ENCODE results near the gene COL2A1.

The COL2A1 gene

GRCh38 chr12:48008950-48009349 is 4.7 kb upstream of the COL2A1 start:
- Histone ChIP-seq H3K27me3 (ENCODE audit: low read depth, low read length) (peaks cover 19% of the 10 kb centered on the region), H3K27ac (ENCODE audit: low read length) (no peak overlapping the region), H3K9me3 (ENCODE audit: control insufficient read depth in 1 of 2, low read length in 2 of 2) (no peaks in the 10 kb centered on the region), H3K4me3 (ENCODE audit: low read depth in 1 of 2, low read length in 2 of 2) (no peak overlapping the region), H3K4me1 (ENCODE audit: control insufficient read depth in 1 of 2, insufficient read depth in 2 of 2, low read length in 2 of 2) (peaks cover under 1 to 11% of the 10 kb centered on the region in 2 donors), H3K36me3 (ENCODE audit: control insufficient read depth in 1 of 2, insufficient read depth in 2 of 2, low read length in 2 of 2) (no peaks in the 10 kb centered on the region)

GRCh38 chr12:48008349-48008748 is 4.1 kb upstream of the COL2A1 start:
- H3K27ac ChIP-seq (ENCODE audit: low read length): no peak overlapping the region
- H3K27me3 ChIP-seq (ENCODE audit: low read depth, low read length): peaks cover 25% of the 10 kb centered on the region
- H3K36me3 ChIP-seq (ENCODE audit: control insufficient read depth in 1 of 2, insufficient read depth in 2 of 2, low read length in 2 of 2): no peaks in the 10 kb centered on the region
- no peaks in the 10 kb centered on the region for H3K9me3 ChIP-seq (ENCODE audit: control insufficient read depth in 1 of 2, low read length in 2 of 2)
- no peak overlapping the region for H3K4me3 ChIP-seq (ENCODE audit: low read depth in 1 of 2, low read length in 2 of 2)
- H3K4me1 ChIP-seq (ENCODE audit: control insufficient read depth in 1 of 2, insufficient read depth in 2 of 2, low read length in 2 of 2): peaks cover 5 to 17% of the 10 kb centered on the region in 2 donors

GRCh38 chr12:48007206-48007605 is 2.9 kb upstream of the COL2A1 start:
- Histone ChIP-seq H3K36me3 (ENCODE audit: control insufficient read depth in 1 of 2, insufficient read depth in 2 of 2, low read length in 2 of 2) (no peaks in the 10 kb centered on the region), H3K27me3 (ENCODE audit: low read depth, low read length) (peaks cover 36% of the 10 kb centered on the region), H3K9me3 (ENCODE audit: control insufficient read depth in 1 of 2, low read length in 2 of 2) (no peaks in the 10 kb centered on the region), H3K27ac (ENCODE audit: low read length) (no peak overlapping the region), H3K4me3 (ENCODE audit: low read depth in 1 of 2, low read length in 2 of 2) (no peak overlapping the region), H3K4me1 (ENCODE audit: control insufficient read depth in 1 of 2, insufficient read depth in 2 of 2, low read length in 2 of 2) (peaks cover 14 to 28% of the 10 kb centered on the region in 2 donors)

- peaks cover 45% of the 10 kb centered on the region for H3K27me3 ChIP-seq (ENCODE audit: low read depth, low read length)
- peaks cover 20 to 38% of the 10 kb centered on the region in 2 donors for H3K4me1 ChIP-seq (ENCODE audit: control insufficient read depth in 1 of 2, insufficient read depth in 2 of 2, low read length in 2 of 2)
- no peak overlapping the region for H3K27ac ChIP-seq (ENCODE audit: low read length)
- H3K4me3 ChIP-seq (ENCODE audit: low read depth in 1 of 2, low read length in 2 of 2): no peak overlapping the region
- H3K9me3 ChIP-seq (ENCODE audit: control insufficient read depth in 1 of 2, low read length in 2 of 2): no peaks in the 10 kb centered on the region
- H3K36me3 ChIP-seq (ENCODE audit: control insufficient read depth in 1 of 2, insufficient read depth in 2 of 2, low read length in 2 of 2): no peaks in the 10 kb centered on the region
These were observed 1.4 kb upstream of the COL2A1 start for GRCh38 chr12:48005750-48006021.

- Histone ChIP-seq H3K4me1 (ENCODE audit: control insufficient read depth in 1 of 2, insufficient read depth in 2 of 2, low read length in 2 of 2) (peaks cover 22 to 39% of the 10 kb centered on the region in 2 donors), H3K27ac (ENCODE audit: low read length) (no peak overlapping the region), H3K4me3 (ENCODE audit: low read depth in 1 of 2, low read length in 2 of 2) (peak overlapping the region in 1 of 2 donors; percentile 60), H3K36me3 (ENCODE audit: control insufficient read depth in 1 of 2, insufficient read depth in 2 of 2, low read length in 2 of 2) (no peaks in the 10 kb centered on the region), H3K27me3 (ENCODE audit: low read depth, low read length) (peaks cover 51% of the 10 kb centered on the region), H3K9me3 (ENCODE audit: control insufficient read depth in 1 of 2, low read length in 2 of 2) (no peaks in the 10 kb centered on the region)
These were observed 899 bp upstream of the COL2A1 start for GRCh38 chr12:48005001-48005749.

- H3K4me3 ChIP-seq (ENCODE audit: low read depth in 1 of 2, low read length in 2 of 2): peak overlapping the region; percentile 44 to 63
- no peaks in the 10 kb centered on the region for H3K9me3 ChIP-seq (ENCODE audit: control insufficient read depth in 1 of 2, low read length in 2 of 2)
- peaks cover 61% of the 10 kb centered on the region for H3K27me3 ChIP-seq (ENCODE audit: low read depth, low read length)
- H3K27ac ChIP-seq (ENCODE audit: low read length): no peak overlapping the region
- no peaks in the 10 kb centered on the region for H3K36me3 ChIP-seq (ENCODE audit: control insufficient read depth in 1 of 2, insufficient read depth in 2 of 2, low read length in 2 of 2)
- peaks cover 22 to 39% of the 10 kb centered on the region in 2 donors for H3K4me1 ChIP-seq (ENCODE audit: control insufficient read depth in 1 of 2, insufficient read depth in 2 of 2, low read length in 2 of 2)
These were observed 837 bp downstream of the COL2A1 start for GRCh38 chr12:48003226-48004052.

- Histone ChIP-seq H3K9me3 (ENCODE audit: control insufficient read depth in 1 of 2, low read length in 2 of 2) (no peaks in the 10 kb centered on the region), H3K27ac (ENCODE audit: low read length) (no peak overlapping the region), H3K4me1 (ENCODE audit: control insufficient read depth in 1 of 2, insufficient read depth in 2 of 2, low read length in 2 of 2) (peaks cover 22 to 39% of the 10 kb centered on the region in 2 donors), H3K27me3 (ENCODE audit: low read depth, low read length) (peaks cover 61% of the 10 kb centered on the region), H3K4me3 (ENCODE audit: low read depth in 1 of 2, low read length in 2 of 2) (peak overlapping the region; percentile 52 to 63), H3K36me3 (ENCODE audit: control insufficient read depth in 1 of 2, insufficient read depth in 2 of 2, low read length in 2 of 2) (no peaks in the 10 kb centered on the region)
These were observed 1.5 kb downstream of the COL2A1 start for GRCh38 chr12:48002773-48003218.

- H3K27me3 ChIP-seq (ENCODE audit: low read depth, low read length): peaks cover 61% of the 10 kb centered on the region
- H3K9me3 ChIP-seq (ENCODE audit: control insufficient read depth in 1 of 2, low read length in 2 of 2): no peaks in the 10 kb centered on the region
- peaks cover 22 to 39% of the 10 kb centered on the region in 2 donors for H3K4me1 ChIP-seq (ENCODE audit: control insufficient read depth in 1 of 2, insufficient read depth in 2 of 2, low read length in 2 of 2)
- no peaks in the 10 kb centered on the region for H3K36me3 ChIP-seq (ENCODE audit: control insufficient read depth in 1 of 2, insufficient read depth in 2 of 2, low read length in 2 of 2)
- no peak overlapping the region for H3K27ac ChIP-seq (ENCODE audit: low read length)
- peak overlapping the region; percentile 52 to 63 for H3K4me3 ChIP-seq (ENCODE audit: low read depth in 1 of 2, low read length in 2 of 2)
These were observed 1.9 kb downstream of the COL2A1 start for GRCh38 chr12:48002414-48002730.

- Histone ChIP-seq H3K9me3 (ENCODE audit: control insufficient read depth in 1 of 2, low read length in 2 of 2) (no peaks in the 10 kb centered on the region), H3K4me3 (ENCODE audit: low read depth in 1 of 2, low read length in 2 of 2) (peak overlapping the region; percentile 52 to 63), H3K27ac (ENCODE audit: low read length) (no peak overlapping the region), H3K27me3 (ENCODE audit: low read depth, low read length) (peaks cover 61% of the 10 kb centered on the region), H3K4me1 (ENCODE audit: control insufficient read depth in 1 of 2, insufficient read depth in 2 of 2, low read length in 2 of 2) (peaks cover 22 to 39% of the 10 kb centered on the region in 2 donors), H3K36me3 (ENCODE audit: control insufficient read depth in 1 of 2, insufficient read depth in 2 of 2, low read length in 2 of 2) (no peaks in the 10 kb centered on the region)
These were observed 2.5 kb downstream of the COL2A1 start for GRCh38 chr12:48001505-48002413.

- Histone ChIP-seq H3K27ac (ENCODE audit: low read length) (no peak overlapping the region), H3K9me3 (ENCODE audit: control insufficient read depth in 1 of 2, low read length in 2 of 2) (no peaks in the 10 kb centered on the region), H3K27me3 (ENCODE audit: low read depth, low read length) (peaks cover 59% of the 10 kb centered on the region), H3K36me3 (ENCODE audit: control insufficient read depth in 1 of 2, insufficient read depth in 2 of 2, low read length in 2 of 2) (no peaks in the 10 kb centered on the region), H3K4me1 (ENCODE audit: control insufficient read depth in 1 of 2, insufficient read depth in 2 of 2, low read length in 2 of 2) (peaks cover 27 to 45% of the 10 kb centered on the region in 2 donors), H3K4me3 (ENCODE audit: low read depth in 1 of 2, low read length in 2 of 2) (peak overlapping the region; percentile 52 to 63)
These were observed 3.3 kb downstream of the COL2A1 start for GRCh38 chr12:48000878-48001504.

Measured in muscle layer of duodenum (tissue), 2 donors.